Upper lobe of right lung (tissue), 1 donor: Measurements from ENCODE around the gene MB21D2. TPM values are rescaled to one million over a fixed set of nuclear protein-coding genes. Genes with fewer than 3 reads are reported as not detected.
A peak's percentile ranks its signal among the peaks of the same experiment; 100 is the strongest.

Experiments used
- ATAC-seq: fragments of 200-7000 bp; cut with Tn5 transposase; one replicate; pipeline ENCODE4 v1.9.1; 2020; ENCODE audit warnings: mild to moderate bottlenecking, moderate library complexity
- DNase-seq: peaks from one replicate; pipeline ENCODE4 v3.0.0-alpha.2; 2020
- H3K27ac ChIP-seq: fragments of 200-600 bp; one replicate; pipeline ENCODE4 v1.8.0; 2022
- H3K27me3 ChIP-seq: fragments of 200-600 bp; one replicate; pipeline ENCODE4 v1.8.0; 2022; ENCODE audit warnings: mild to moderate bottlenecking
- H3K36me3 ChIP-seq: fragments of 200-600 bp; one replicate; pipeline ENCODE4 v1.8.0; 2022
- H3K4me1 ChIP-seq: fragments of 200-600 bp; one replicate; pipeline ENCODE4 v1.8.0; 2022
- H3K4me3 ChIP-seq: fragments of 200-600 bp; one replicate; pipeline ENCODE4 v1.8.0; 2022; ENCODE audit warnings: mild to moderate bottlenecking
- H3K9me3 ChIP-seq: fragments of 200-600 bp; one replicate; pipeline ENCODE4 v1.8.0; 2022
- intact Hi-C: fragments of 100-400 bp; cut with DNase I; formaldehyde crosslinking; loops from one replicate; pipeline ENCODE4 v1.11.0; 2022
- total RNA-seq: library from RNA; stranded (reverse); fragmentation: NEBNext Ultra II Directional; extraction: Animal tissue kit (Norgen Biotek cat#: 25700); gene quantifications from one replicate; pipeline ENCODE4 v1.2.1, GENCODE V29; 2021
- TF ChIP-seq, protein P1 (sequence below): fragments of 200-600 bp; IDR thresholded peaks from one replicate; pipeline ENCODE4 v1.8.0; 2022; ENCODE audit warnings: antibody characterized with exemption
- donor health status: DM: no; HTN: yes; CAD: no; lungs with severe emphysema.

Gene MB21D2
- total RNA-seq, 1 donor from 2014 or later = 8.0 TPM

DNA sequence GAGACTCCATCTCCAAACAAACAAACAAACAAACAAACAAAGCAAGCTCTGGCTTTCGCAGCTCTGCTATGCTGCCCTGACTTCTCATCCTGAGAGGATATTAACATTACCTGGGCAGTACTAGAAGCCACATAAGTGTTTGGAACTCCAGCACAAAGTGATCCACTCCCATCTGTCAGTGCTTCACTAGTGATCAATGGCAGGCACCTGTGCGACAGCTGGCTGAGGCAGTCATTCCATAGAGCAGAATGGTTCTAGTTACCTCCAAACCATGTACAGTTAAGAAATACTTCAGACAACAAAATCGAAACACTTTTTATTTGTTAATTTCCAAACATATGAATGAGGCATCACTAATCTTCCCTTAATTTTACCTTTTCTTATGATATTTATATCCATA lies 2.8 kb upstream of the MB21D2 start:
- no peaks in the 10 kb centered on the region for H3K9me3 ChIP-seq

DNA sequence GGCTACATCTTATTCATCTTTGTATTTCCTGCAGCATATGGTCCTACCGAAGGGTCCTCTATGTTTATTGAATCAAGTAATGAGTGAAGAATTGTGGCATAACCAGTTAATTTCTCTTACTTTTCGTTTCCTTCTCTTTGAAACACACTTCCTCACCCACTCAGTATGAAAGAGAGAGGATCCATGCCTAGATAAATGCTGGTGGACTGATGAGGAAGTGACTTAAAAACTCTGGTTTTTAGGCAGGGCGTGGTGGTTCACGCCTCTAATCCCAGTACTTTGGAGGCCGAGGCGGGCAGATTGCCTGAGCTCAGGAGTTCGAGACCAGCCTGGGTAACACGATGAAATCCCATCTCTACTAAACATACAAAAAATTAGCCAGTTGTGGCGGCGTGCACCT lies 2.2 kb upstream of the MB21D2 start:
- Histone ChIP-seq H3K27ac (no peak overlapping the region), H3K9me3 (no peaks in the 10 kb centered on the region), H3K27me3 (no peaks in the 10 kb centered on the region), H3K4me1 (peaks cover 11% of the 10 kb centered on the region), H3K4me3 (no peak overlapping the region), H3K36me3 (no peaks in the 10 kb centered on the region)
- intact Hi-C loops = no loop called here
- DNase-seq (no peak), ATAC-seq (no peak)
- TF ChIP-seq, protein P1, sequence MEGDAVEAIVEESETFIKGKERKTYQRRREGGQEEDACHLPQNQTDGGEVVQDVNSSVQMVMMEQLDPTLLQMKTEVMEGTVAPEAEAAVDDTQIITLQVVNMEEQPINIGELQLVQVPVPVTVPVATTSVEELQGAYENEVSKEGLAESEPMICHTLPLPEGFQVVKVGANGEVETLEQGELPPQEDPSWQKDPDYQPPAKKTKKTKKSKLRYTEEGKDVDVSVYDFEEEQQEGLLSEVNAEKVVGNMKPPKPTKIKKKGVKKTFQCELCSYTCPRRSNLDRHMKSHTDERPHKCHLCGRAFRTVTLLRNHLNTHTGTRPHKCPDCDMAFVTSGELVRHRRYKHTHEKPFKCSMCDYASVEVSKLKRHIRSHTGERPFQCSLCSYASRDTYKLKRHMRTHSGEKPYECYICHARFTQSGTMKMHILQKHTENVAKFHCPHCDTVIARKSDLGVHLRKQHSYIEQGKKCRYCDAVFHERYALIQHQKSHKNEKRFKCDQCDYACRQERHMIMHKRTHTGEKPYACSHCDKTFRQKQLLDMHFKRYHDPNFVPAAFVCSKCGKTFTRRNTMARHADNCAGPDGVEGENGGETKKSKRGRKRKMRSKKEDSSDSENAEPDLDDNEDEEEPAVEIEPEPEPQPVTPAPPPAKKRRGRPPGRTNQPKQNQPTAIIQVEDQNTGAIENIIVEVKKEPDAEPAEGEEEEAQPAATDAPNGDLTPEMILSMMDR = no peak

More for the DNA sequence above, 2.8 kb upstream of the MB21D2 start:
- Histone ChIP-seq H3K27me3 (no peaks in the 10 kb centered on the region), H3K4me3 (no peak overlapping the region), H3K27ac (no peak overlapping the region), H3K4me1 (peaks cover 11% of the 10 kb centered on the region), H3K36me3 (no peaks in the 10 kb centered on the region)
- ATAC-seq = no peak
- intact Hi-C loops = no loop called here
- DNase-seq = no peak
- TF ChIP-seq, protein P1 = no peak

DNA sequence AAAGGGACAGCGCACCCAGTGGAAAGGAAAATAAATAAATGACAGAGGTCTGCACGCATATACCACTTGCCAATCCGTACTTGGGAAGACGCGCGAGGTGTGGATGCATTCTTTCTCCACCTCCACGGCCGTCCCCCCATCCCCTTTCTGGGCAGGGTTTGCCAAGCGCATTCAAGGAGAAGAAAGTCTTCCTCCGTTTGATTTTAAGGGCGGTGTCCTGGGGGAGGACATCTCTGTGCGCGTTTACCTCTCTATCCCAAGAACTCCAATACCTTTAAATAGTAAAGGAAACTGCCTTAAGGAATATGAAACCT lies 576 bp upstream of the MB21D2 start:
- Histone ChIP-seq H3K27me3 (no peaks in the 10 kb centered on the region), H3K27ac (peak overlapping the region; percentile 87), H3K4me1 (peaks cover 11% of the 10 kb centered on the region), H3K9me3 (no peaks in the 10 kb centered on the region), H3K36me3 (no peaks in the 10 kb centered on the region), H3K4me3 (peak overlapping the region; percentile 77)
- ATAC-seq (no peak), DNase-seq (no peak)
- intact Hi-C loops = no loop called here
- TF ChIP-seq, protein P1 = no peak

DNA sequence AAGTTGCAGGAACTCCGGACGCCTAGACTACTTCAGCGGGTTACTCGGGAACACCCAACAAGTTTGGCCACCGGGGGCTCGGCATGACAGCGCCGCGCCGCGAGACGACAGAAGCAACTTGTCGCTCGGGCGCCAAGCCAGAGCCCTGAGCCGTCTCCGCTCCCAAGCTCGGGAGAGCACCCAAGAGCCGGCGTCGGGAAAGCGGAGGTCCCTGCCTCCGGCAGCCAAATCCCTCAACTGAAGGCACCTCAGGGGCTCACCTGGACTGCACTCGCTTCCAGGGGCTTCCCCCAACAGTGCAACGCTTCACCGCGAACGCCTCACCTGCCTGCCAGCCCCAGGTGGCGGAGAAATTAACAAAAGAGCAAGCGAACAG lies 640 bp downstream of the MB21D2 start:
- H3K4me3 ChIP-seq = peak overlapping the region; percentile 77
- intact Hi-C loops = no loop called here
- ATAC-seq = peak; percentile 65
- TF ChIP-seq, protein P1 = no peak
- peak overlapping the region; percentile 87 for H3K27ac ChIP-seq
- H3K27me3 ChIP-seq = no peaks in the 10 kb centered on the region
- DNase-seq = peak; percentile 83
- H3K36me3 ChIP-seq = no peaks in the 10 kb centered on the region
- H3K4me1 ChIP-seq = peaks cover 11% of the 10 kb centered on the region
- no peaks in the 10 kb centered on the region for H3K9me3 ChIP-seq

DNA sequence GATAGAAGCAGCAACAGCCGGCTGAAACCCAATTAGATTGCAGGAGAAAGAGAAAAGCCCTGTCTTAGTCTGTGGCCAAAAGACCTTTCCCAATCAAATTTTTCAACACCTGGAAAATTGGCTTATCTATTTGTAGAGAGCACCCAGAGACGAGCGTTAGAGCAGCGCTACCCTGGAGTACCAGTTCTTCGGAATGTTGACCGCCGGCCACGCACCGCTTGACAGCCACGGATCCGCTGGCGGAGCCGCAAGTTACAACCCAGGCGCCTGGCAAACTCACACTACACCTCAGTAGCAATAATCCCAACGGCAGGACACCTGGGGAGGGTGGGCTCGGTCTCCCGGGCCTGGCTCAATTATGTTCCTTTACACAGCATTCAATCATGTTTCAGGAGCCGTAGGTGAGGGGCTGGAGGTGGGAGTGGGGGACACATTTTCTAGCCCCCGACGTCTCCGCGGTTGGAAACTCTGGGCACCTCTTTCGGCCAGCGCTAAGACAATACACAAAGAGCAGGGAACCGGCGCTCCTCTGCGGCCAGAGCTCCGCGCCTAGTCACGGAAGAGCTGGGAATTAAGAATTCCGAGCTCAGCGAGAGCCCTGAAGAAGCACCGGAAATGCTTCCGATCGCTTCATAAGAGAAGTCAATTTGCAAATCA lies 1.2 kb downstream of the MB21D2 start:
- peak overlapping the region; percentile 87 for H3K27ac ChIP-seq
- H3K27me3 ChIP-seq = no peaks in the 10 kb centered on the region
- TF ChIP-seq, protein P1 = no peak
- intact Hi-C loops = no loop called here
- H3K9me3 ChIP-seq = no peaks in the 10 kb centered on the region
- DNase-seq = peak; percentile 67
- H3K4me3 ChIP-seq = peak overlapping the region; percentile 77
- peaks cover 11% of the 10 kb centered on the region for H3K4me1 ChIP-seq
- peak; percentile 1 for ATAC-seq
- H3K36me3 ChIP-seq = no peaks in the 10 kb centered on the region

DNA sequence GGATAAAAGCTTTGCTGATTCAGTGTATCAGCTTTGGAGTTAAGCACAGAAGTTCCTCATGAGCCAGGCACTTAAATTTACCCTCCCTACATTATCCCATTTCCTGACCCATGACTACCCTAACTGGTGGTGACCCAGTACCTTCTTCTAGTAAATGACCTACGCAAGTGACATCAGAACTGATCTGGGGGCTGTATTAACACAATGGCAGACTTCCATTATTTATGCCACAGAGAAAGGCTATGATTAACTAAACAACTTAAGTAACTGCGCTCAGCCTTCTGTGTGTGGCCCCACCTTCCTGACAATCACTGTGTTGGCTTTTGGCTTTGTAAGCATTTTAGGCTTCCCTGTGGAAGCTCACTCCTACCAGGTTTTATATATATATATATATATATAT lies 1.9 kb downstream of the MB21D2 start:
- Histone ChIP-seq H3K27ac (no peak overlapping the region), H3K4me3 (peak overlapping the region; percentile 77), H3K36me3 (no peaks in the 10 kb centered on the region), H3K9me3 (no peaks in the 10 kb centered on the region), H3K27me3 (no peaks in the 10 kb centered on the region), H3K4me1 (peaks cover 11% of the 10 kb centered on the region)
- ATAC-seq (no peak), DNase-seq (no peak)
- intact Hi-C loops = no loop called here
- TF ChIP-seq, protein P1 = no peak
